Panc1 (cell line): ENCODE data around the gene FHL2. TPM values are rescaled to one million over a fixed set of nuclear protein-coding genes. Genes with fewer than 3 reads are reported as not detected.
A peak's percentile ranks its signal among the peaks of the same experiment; 100 is the strongest.

Experiments used
- ATAC-seq: fragments of 200-7000 bp; cut with Tn5 transposase; 2 replicates; pipeline ENCODE4 v1.9.1; 2020; ENCODE audit warnings: mild to moderate bottlenecking, moderate library complexity
- BruUV-seq: library from RNA; stranded (reverse); fragments of 400-500 nt; replicated peaks from 2 replicates; lab custom pipeline; 2021; lab: Mats Ljungman, UMichigan
- CTCF ChIA-PET: fragments of 300-600 bp; sonication (Branson Sonifier 250); formaldehyde crosslinking; loops from one replicate; lab custom pipeline; 2022; ENCODE audit warnings: antibody characterized with exemption; lab: Charles Lee
- POLR2A ChIA-PET: fragments of 300-600 bp; sonication (Branson Sonifier 250); formaldehyde crosslinking; loops from one replicate; lab custom pipeline; 2022; ENCODE audit warnings: antibody characterized with exemption; lab: Charles Lee
- DNase-seq: peaks from one replicate; pipeline ENCODE4 v3.0.0-alpha.2; 2010; ENCODE audit warnings: low read depth, low spot score
- H3K27ac ChIP-seq: 2 replicates; pipeline ENCODE4 v1.5.1; 2011; ENCODE audit warnings: mild to moderate bottlenecking, low read length, inconsistent platforms
- H3K27me3 ChIP-seq: fragments of 200-500 bp; sonication (Bioruptor generic); 2 replicates; pipeline ENCODE4 v1.6.0; 2014; ENCODE audit warnings: low read length, inconsistent platforms; ENCODE audit not compliant: control insufficient read depth, insufficient read depth
- H3K36me3 ChIP-seq: fragments of 200-500 bp; sonication (Bioruptor generic); 2 replicates; pipeline ENCODE4 v1.5.1; 2014; ENCODE audit warnings: inconsistent platforms, mild to moderate bottlenecking, low read length, moderate library complexity; ENCODE audit not compliant: control insufficient read depth, insufficient read depth
- H3K4me1 ChIP-seq: 2 replicates; pipeline ENCODE4 v1.5.1; 2011; ENCODE audit warnings: inconsistent platforms, mild to moderate bottlenecking, low read length, moderate library complexity; ENCODE audit not compliant: control insufficient read depth, insufficient read depth
- H3K4me3 ChIP-seq, 2 experiments: 2 replicates each; pipeline ENCODE4 v1.5.1; 2011 to 2012; ENCODE audit warnings: low read depth in 2 of 2, low read length in 2 of 2, mild to moderate bottlenecking in 2 of 2, inconsistent platforms in 1 of 2, moderate library complexity in 1 of 2
- H3K9me3 ChIP-seq: fragments of 200-500 bp; sonication (Bioruptor generic); 2 replicates; pipeline ENCODE4 v1.5.1; 2014; ENCODE audit warnings: low read depth, mild to moderate bottlenecking, inconsistent platforms, low read length, moderate library complexity; ENCODE audit not compliant: control insufficient read depth, insufficient read depth
- POLR2AphosphoS5 ChIP-seq: IDR thresholded peaks from 2 replicates; pipeline ENCODE4 v1.6.1; 2012; ENCODE audit warnings: mild to moderate bottlenecking, low read depth, low read length, moderate library complexity
- REST ChIP-seq, 2 experiments: IDR thresholded peaks; 2 replicates each; pipeline ENCODE4 v1.6.1; 2011 to 2012; ENCODE audit warnings: low read depth in 2 of 2, control low read depth in 1 of 2, low read length in 1 of 2, mild to moderate bottlenecking in 1 of 2, moderate library complexity in 1 of 2; ENCODE audit not compliant: insufficient read depth in 1 of 2
- SIN3A ChIP-seq: IDR thresholded peaks from 2 replicates; pipeline ENCODE4 v1.6.1; 2012; ENCODE audit warnings: low read depth, mild to moderate bottlenecking, low read length, moderate library complexity, borderline replicate concordance; ENCODE audit not compliant: insufficient read depth
- TCF7L2 ChIP-seq: IDR thresholded peaks from 2 replicates; pipeline ENCODE4 v1.6.1; 2011; ENCODE audit warnings: mild to moderate bottlenecking, low read depth, low read length, inconsistent platforms
- in situ Hi-C: cut with HindIII; loops from 2 replicates; pipeline ENCODE4 v1.10.0; 2016; ENCODE audit warnings: low sequenced_read_pairs, low pct_unique_long_range_greater_than_20kb
- intact Hi-C: fragments of 100-400 bp; cut with micrococcal nuclease; formaldehyde crosslinking; loops from one replicate; pipeline ENCODE4 v1.10.0; 2022; ENCODE audit not compliant: unreplicated experiment
- total RNA-seq: library from RNA; stranded (reverse); gene quantifications from one replicate; pipeline ENCODE4 v1.2.1, GENCODE V29; 2021; ENCODE audit not compliant: unreplicated experiment
- TF ChIP-seq, protein P1 (sequence below): fragments of 450-650 bp; IDR thresholded peaks from 2 replicates; pipeline ENCODE4 v1.5.1; 2017; ENCODE audit warnings: mild to moderate bottlenecking

Gene FHL2
- total RNA-seq, 1 experiment from 2014 or later = 378 TPM

GRCh38 chr2:105439141-105439540 is 40.3 kb upstream of the FHL2 start:
- no peaks in the 10 kb centered on the region for H3K9me3 ChIP-seq
- TF ChIP-seq SIN3A = no peak
- no peak for TF ChIP-seq POLR2AphosphoS5
- no peak for TF ChIP-seq TCF7L2
- TF ChIP-seq, protein P1, sequence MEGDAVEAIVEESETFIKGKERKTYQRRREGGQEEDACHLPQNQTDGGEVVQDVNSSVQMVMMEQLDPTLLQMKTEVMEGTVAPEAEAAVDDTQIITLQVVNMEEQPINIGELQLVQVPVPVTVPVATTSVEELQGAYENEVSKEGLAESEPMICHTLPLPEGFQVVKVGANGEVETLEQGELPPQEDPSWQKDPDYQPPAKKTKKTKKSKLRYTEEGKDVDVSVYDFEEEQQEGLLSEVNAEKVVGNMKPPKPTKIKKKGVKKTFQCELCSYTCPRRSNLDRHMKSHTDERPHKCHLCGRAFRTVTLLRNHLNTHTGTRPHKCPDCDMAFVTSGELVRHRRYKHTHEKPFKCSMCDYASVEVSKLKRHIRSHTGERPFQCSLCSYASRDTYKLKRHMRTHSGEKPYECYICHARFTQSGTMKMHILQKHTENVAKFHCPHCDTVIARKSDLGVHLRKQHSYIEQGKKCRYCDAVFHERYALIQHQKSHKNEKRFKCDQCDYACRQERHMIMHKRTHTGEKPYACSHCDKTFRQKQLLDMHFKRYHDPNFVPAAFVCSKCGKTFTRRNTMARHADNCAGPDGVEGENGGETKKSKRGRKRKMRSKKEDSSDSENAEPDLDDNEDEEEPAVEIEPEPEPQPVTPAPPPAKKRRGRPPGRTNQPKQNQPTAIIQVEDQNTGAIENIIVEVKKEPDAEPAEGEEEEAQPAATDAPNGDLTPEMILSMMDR = no peak
- POLR2A ChIA-PET = interaction anchor here (0.5 to 1.9 kb wide), 3 partner anchors 9 to 198 kb away, joined by 3 to 9 read pairs (median 3); no protein-coding TSS in a partner anchor
- peak overlapping the region; percentile 98 for H3K27ac ChIP-seq
- in situ Hi-C loops = no loop called here
- no TSS peak for BruUV-seq
- intact Hi-C loops = no loop called here
- no peaks in the 10 kb centered on the region for H3K27me3 ChIP-seq
- no peak overlapping the region for H3K4me3 ChIP-seq
- no peaks in the 10 kb centered on the region for H3K36me3 ChIP-seq
- ATAC-seq = no peak
- no peak for DNase-seq
- CTCF ChIA-PET = no interaction called here
- peaks cover 54% of the 10 kb centered on the region for H3K4me1 ChIP-seq

- TF ChIP-seq POLR2AphosphoS5 (no peak; the same call in 1 of the 2 replicates), TCF7L2 (peak; percentile 25; the same call in 1 of the 2 replicates)
- no peak for DNase-seq
- intact Hi-C loops = no loop called here
- H3K27me3 ChIP-seq = no peaks in the 10 kb centered on the region
- H3K36me3 ChIP-seq = no peaks in the 10 kb centered on the region
- peak overlapping the region; percentile 21 to 25 for H3K4me3 ChIP-seq
- H3K4me1 ChIP-seq = peaks cover 50% of the 10 kb centered on the region
- no peaks in the 10 kb centered on the region for H3K9me3 ChIP-seq
- H3K27ac ChIP-seq = peak overlapping the region; percentile 98
- ChIA-PET CTCF (no interaction called here), POLR2A (interaction anchor here (0.5 to 1.9 kb wide), 5 partner anchors 8 to 52 kb away, joined by 3 to 10 read pairs (median 3); no protein-coding TSS in a partner anchor)
- in situ Hi-C loops = no loop called here
- no TSS peak for BruUV-seq
- ATAC-seq = peak; percentile 88
These were observed 39.5 kb upstream of the FHL2 start for GRCh38 chr2:105438104-105438929.

GRCh38 chr2:105437708-105438103 is 38.9 kb upstream of the FHL2 start:
- no peak for DNase-seq
- TF ChIP-seq, protein P1 = no peak
- TF ChIP-seq SIN3A (no peak), TCF7L2 (no peak), REST (IDR thresholded peaks at IDR 0.05; ENCODE audit: insufficient read depth in 1 of 2, low read depth in 2 of 2, low read length in 1 of 2) (no peak), POLR2AphosphoS5 (no peak)
- H3K4me3 ChIP-seq = peak overlapping the region; percentile 21 to 25
- H3K36me3 ChIP-seq = no peaks in the 10 kb centered on the region
- ChIA-PET CTCF (no interaction called here), POLR2A (interaction anchor here (1.4 to 1.9 kb wide), 2 partner anchors 28 to 34 kb away, joined by 3 to 9 read pairs; no protein-coding TSS in a partner anchor)
- in situ Hi-C loops = no loop called here
- intact Hi-C loops = no loop called here
- H3K4me1 ChIP-seq = peaks cover 53% of the 10 kb centered on the region
- no peaks in the 10 kb centered on the region for H3K9me3 ChIP-seq
- H3K27ac ChIP-seq = peak overlapping the region; percentile 98
- no peaks in the 10 kb centered on the region for H3K27me3 ChIP-seq
- ATAC-seq = peak; percentile 3; the same call in 1 of the 2 replicates
- no TSS peak for BruUV-seq
